HG02642 (cell line): Measurements from ENCODE around the gene KRTAP5-11.
"Not testable (repeated sequence)": the region's sequence is repeated elsewhere in the genome, so short reads cannot be mapped to it uniquely, and the experiment has no call there.

Experiments used
- ATAC-seq: cut with Tn5 transposase; IDR thresholded peaks from one replicate; pipeline ENCODE4 v1.9.1; 2021; ENCODE audit warnings: mild to moderate bottlenecking; ENCODE audit not compliant: unreplicated experiment, poor library complexity

The KRTAP5-11 gene

DNA sequence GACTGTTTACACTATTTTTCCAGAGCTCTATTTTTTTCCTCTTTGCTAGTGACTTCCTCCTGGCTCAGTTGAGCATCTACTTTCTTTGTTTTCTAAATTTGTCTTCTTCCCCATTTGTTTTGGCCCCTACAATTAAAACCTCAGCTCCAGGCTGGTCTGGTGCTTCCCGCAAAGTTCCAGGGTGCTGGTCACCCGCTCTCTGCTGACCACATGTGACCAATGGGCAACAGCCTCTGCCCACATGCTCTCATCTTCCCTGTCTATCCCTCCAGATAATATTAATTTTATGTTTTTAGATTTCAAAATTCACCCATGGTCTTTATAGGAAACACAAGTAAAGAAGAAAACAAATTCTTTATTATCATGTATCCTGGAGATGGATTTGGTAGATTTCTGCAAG, 294 bp upstream of the KRTAP5-11 start:
- ATAC-seq, result not testable (repeated sequence)

DNA sequence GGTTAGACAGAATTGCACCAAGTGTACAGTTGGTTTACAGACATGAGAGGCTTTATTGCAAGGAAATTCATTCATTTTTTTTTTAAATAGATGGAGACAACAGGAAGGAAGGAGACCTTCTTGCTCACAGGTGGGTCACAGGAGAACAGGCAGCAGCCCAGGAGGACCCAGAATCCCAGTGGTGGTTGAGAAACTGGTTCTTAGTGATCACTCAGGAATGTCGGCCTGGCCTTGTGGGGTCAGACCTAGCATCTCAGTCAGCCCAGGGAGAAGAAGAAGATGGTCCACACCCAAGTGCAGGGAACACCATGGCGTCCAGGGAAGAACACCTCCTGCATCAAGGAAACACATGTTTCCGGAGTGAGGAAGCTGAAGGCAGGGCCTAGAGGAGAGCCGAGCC, 849 bp downstream of the KRTAP5-11 start:
- no peak for ATAC-seq

GRCh38 chr11:71580057-71581003, 2.3 kb downstream of the KRTAP5-11 start:
- no peak for ATAC-seq

- not testable (repeated sequence) for ATAC-seq
These were observed 3.2 kb downstream of the KRTAP5-11 start for GRCh38 chr11:71579513-71579912.

- ATAC-seq, result no peak
These were observed 5.1 kb downstream of the KRTAP5-11 start for GRCh38 chr11:71577469-71578004.

DNA sequence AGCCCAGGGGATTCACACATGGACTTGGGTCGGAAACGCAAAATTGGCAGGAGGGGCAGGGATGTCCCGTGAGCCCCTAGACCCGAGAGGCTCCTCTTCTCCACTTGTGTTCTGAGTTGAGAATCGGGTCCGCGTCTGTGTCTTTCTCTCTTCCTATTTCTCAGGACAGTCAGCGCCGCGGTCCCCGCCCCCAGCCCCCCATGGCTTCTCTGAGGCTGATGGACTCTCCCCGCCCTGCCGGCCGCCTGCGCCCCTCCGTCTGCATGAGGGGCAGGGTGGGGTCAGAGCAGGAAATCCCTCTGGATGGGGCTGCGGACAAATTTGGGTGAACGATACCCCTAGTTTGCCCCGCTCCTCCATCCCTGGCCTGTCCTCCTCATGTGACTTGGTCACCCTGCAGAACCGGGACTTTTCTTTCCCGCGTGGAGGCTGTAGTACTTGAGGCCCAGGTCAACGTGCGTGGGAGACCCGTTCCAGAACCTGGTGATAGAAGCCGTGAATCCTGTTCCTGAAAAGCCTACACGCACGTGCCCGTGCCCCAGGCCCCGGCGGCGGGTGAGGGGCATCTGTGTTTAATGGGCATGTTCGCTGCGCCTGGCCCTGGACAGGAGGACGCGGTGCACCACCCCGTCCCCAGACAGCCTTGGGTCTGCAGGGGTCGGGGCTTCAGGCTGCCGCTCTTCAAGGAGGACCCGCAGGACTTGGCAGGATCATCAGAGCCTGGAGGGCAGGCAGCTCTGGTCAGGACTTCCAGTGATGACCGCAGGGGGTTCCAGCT, 5.8 kb downstream of the KRTAP5-11 start:
- not testable (repeated sequence) for ATAC-seq

GRCh38 chr11:71575723-71576424, 6.8 kb downstream of the KRTAP5-11 start:
- no peak for ATAC-seq

DNA sequence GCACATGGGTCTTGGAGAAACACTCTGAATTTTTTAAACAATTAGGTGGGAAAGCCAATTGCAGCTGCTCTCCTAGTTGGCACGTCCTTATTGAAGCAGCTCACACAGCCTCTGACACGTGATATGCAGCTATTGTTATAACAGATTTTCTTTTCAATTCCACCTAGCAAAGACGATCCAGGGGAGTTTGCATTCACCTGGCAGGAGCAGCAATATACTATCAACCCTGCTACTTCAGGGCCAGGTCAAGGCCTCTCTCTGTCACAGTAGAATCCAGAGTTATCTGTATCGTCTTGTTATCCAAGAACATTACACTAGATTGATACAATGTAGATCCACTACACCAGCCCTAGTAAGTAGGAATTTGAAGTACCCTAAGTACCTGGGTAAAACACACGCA, 8.3 kb downstream of the KRTAP5-11 start:
- ATAC-seq, result no peak

- no peak for ATAC-seq
These were observed 9.9 kb downstream of the KRTAP5-11 start for GRCh38 chr11:71572811-71573210.

DNA sequence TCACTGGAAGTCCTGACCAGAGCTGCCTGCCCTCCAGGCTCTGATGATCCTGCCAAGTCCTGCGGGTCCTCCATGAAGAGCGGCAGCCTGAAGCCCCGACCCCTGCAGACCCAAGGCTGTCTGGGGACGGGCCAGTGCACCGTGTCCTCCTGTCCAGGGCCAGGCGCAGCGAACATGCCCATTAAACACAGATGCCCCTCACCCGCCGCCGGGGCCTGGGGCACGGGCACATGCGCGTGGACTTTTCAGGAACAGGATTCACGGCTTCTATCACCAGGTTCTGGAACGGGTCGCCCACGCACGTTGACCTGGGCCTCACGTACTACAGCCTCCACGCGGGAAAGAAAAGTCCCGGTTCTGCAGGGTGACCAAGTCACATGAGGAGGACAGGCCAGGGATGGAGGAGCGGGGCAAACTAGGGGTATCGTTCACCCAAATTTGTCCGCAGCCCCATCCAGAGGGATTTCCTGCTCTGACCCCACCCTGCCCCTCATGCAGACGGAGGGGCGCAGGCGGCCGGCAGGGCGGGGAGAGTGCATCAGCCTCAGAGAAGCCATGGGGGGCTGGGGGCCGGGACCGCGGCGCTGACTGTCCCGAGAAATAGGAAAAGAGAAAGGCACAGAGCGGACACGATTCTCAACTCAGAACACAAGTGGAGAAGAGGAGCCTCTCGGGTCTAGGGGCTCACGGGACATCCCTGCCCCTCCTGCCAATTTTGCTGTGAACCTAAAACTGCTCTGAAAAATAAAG, 11.4 kb downstream of the KRTAP5-11 start:
- not testable (repeated sequence) for ATAC-seq

GRCh38 chr11:71568704-71569349, 13.8 kb downstream of the KRTAP5-11 start:
- ATAC-seq, result no peak

GRCh38 chr11:71567633-71568032, 15.0 kb downstream of the KRTAP5-11 start:
- ATAC-seq, result not testable (repeated sequence)

GRCh38 chr11:71566626-71567599, 15.8 kb downstream of the KRTAP5-11 start:
- not testable (repeated sequence) for ATAC-seq

- ATAC-seq, result no peak
These were observed 16.5 kb downstream of the KRTAP5-11 start for GRCh38 chr11:71566081-71566620.

DNA sequence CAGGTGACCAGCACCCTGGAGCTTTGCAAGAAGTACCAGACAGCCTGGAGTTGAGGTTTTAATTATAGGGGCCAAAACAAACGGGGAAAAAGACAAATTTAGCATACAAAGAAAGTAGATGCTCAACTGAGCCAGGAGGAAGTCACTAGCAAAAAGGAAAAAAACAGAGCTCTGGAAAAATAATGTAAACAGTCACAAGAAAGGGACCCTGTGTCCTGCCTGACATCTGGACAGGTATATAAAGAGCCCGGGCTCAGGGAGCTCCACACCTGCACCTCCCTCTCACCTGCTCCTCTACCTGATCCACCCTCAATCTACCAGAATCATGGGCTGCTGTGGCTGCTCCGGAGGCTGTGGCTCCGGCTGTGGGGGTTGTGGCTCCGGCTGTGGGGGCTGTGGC, 17.4 kb downstream of the KRTAP5-11 start, which contains the start of gene KRTAP5-10:
KRTAP5-10 (plus strand) TSS at position 301 of the 400 bp plus-strand sequence; CDS start at position 326, 25 bp downstream.
- ATAC-seq, result no peak

- no peak for ATAC-seq
These were observed 18.2 kb downstream of the KRTAP5-11 start for GRCh38 chr11:71564430-71564829.

GRCh38 chr11:71563406-71563805, 19.3 kb downstream of the KRTAP5-11 start:
- ATAC-seq, result no peak

DNA sequence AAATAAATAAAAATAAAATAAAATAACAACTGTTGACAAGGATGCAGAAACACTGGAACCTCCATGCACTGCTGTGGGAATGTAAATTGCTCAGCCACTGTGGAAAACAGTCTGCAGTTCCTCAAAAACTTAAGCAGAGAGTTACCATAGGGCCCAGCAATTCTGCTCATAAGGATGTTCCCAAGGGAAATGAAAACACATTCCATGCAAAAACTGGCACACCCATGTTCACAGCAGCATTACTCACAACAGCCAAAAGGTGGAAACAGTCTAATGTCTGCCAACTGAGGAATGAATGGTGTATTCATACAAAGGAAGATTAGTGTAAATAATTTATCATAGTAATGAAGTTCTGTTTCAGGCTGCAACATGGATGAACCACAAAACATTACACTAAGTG, 20.6 kb downstream of the KRTAP5-11 start:
- no peak for ATAC-seq
